H1 (cell line): Measurements from ENCODE around the gene ACTL10. TPM values are rescaled to one million over a fixed set of nuclear protein-coding genes. Genes with fewer than 3 reads are reported as not detected.
A peak's percentile ranks its signal among the peaks of the same experiment; 100 is the strongest.

Experiments
- ASH2L ChIP-seq: fragments of 200-600, 300-600 bp; sonication (generic); IDR thresholded peaks from one replicate; pipeline ENCODE4 v1.7.1; 2017; ENCODE audit warnings: low read length
- BACH1 ChIP-seq: IDR thresholded peaks from 2 replicates; pipeline ENCODE4 v1.6.1; 2012; ENCODE audit warnings: low read length, improper control_type of control experiment
- CEBPB ChIP-seq: IDR thresholded peaks from 2 replicates; pipeline ENCODE4 v1.6.1; 2012; ENCODE audit warnings: low read depth, low read length
- CREB1 ChIP-seq: IDR thresholded peaks from 2 replicates; pipeline ENCODE4 v1.6.1; 2012; ENCODE audit warnings: inconsistent platforms
- EZH2 ChIP-seq: fragments of 200-600 bp; sonication (generic); IDR thresholded peaks from 2 replicates; pipeline ENCODE4 v1.7.1; 2012; ENCODE audit warnings: low read depth, mild to moderate bottlenecking, moderate library complexity, low read length, inconsistent platforms; ENCODE audit not compliant: severe bottlenecking
- KDM4A ChIP-seq: IDR thresholded peaks from one replicate; pipeline ENCODE4 v1.7.1; 2012; ENCODE audit warnings: low read depth, mild to moderate bottlenecking, moderate library complexity, low read length, inconsistent platforms; ENCODE audit not compliant: severe bottlenecking
- NANOG ChIP-seq: IDR thresholded peaks from 2 replicates; pipeline ENCODE4 v1.6.1; 2011; ENCODE audit warnings: low read length, low read depth, mild to moderate bottlenecking, inconsistent platforms; ENCODE audit not compliant: insufficient read depth, poor library complexity, severe bottlenecking
- PHF8 ChIP-seq: fragments of 200-600 bp; sonication (generic); conservative IDR thresholded peaks from 2 replicates; pipeline ENCODE4 v1.7.1; 2012; ENCODE audit warnings: low read depth, mild to moderate bottlenecking, inconsistent platforms, low read length, moderate library complexity
- POLR2A ChIP-seq, 2 experiments: IDR thresholded peaks; 1 replicate in 1 of 2; 2 replicates in 1 of 2; pipeline ENCODE4 v1.6.1; 2011; ENCODE audit warnings: low read depth in 2 of 2, low read length in 2 of 2, mild to moderate bottlenecking in 2 of 2; ENCODE audit errors: control extremely low read depth in 1 of 2
- POLR2AphosphoS5 ChIP-seq: IDR thresholded peaks from 2 replicates; pipeline ENCODE4 v1.6.1; 2011; ENCODE audit warnings: low read depth, low read length
- SIN3A ChIP-seq, 2 experiments: IDR thresholded peaks in 1 of 2; conservative IDR thresholded peaks in 1 of 2; 2 replicates each; pipeline ENCODE4 v1.6.1; 2011 to 2012; ENCODE audit warnings: low read length in 2 of 2, improper control_type of control experiment in 1 of 2, low read depth in 1 of 2, mild to moderate bottlenecking in 1 of 2
- SP2 ChIP-seq: IDR thresholded peaks from 2 replicates; pipeline ENCODE4 v1.6.1; 2012; ENCODE audit warnings: mild to moderate bottlenecking, low read length, inconsistent platforms
- TAF1 ChIP-seq: IDR thresholded peaks from 2 replicates; pipeline ENCODE4 v1.6.1; 2011; ENCODE audit warnings: mild to moderate bottlenecking, low read depth, low read length
- TAF7 ChIP-seq: optimal IDR thresholded peaks from 2 replicates; pipeline ENCODE3; 2011; ENCODE audit warnings: low read depth, mild to moderate bottlenecking, inconsistent platforms, low read length, moderate library complexity, borderline replicate concordance
- TBP ChIP-seq: IDR thresholded peaks from 2 replicates; pipeline ENCODE4 v1.6.1; 2011; ENCODE audit warnings: low read depth, low read length, improper control_type of control experiment
- TCF12 ChIP-seq: IDR thresholded peaks from 2 replicates; pipeline ENCODE4 v1.6.1; 2011; ENCODE audit warnings: low read depth, mild to moderate bottlenecking, low read length
- ZNF274 ChIP-seq: IDR thresholded peaks from 2 replicates; pipeline ENCODE4 v1.7.0; 2012; ENCODE audit warnings: low read length, borderline replicate concordance; ENCODE audit errors: extremely low read depth
- polyA plus RNA-seq, 7 experiments: library from polyadenylated mRNA; depleted of rRNA in 3 of 7; stranded (reverse) in 5 of 7; unstranded in 2 of 7; fragments of >200 nt in 5 of 7; fragments of 200-250 nt in 2 of 7; gene quantifications; 1 replicate in 5 of 7; 2 replicates in 1 of 7; 4 replicates in 1 of 7; pipeline versions ENCODE4 v1.2.1 to v1.2.3, GENCODE V29; 2011 to 2013; ENCODE audit warnings: missing spikeins in 2 of 7, mixed read lengths in 2 of 7
- total RNA-seq: library from RNA; stranded (reverse); fragmentation: NEBNext Ultra II Directional; extraction: Animal tissue kit (Norgen Biotek cat#: 25700); gene quantifications from 2 replicates; pipeline ENCODE4 v1.2.1, GENCODE V29; 2021
- TF ChIP-seq, protein P1 (sequence below): IDR thresholded peaks from 2 replicates; pipeline ENCODE4 v1.6.1; 2011; ENCODE audit warnings: low read depth, mild to moderate bottlenecking, low read length; ENCODE audit not compliant: insufficient read depth
- TF ChIP-seq, protein P2 (sequence below): IDR thresholded peaks from 2 replicates; pipeline ENCODE4 v1.6.1; 2012; ENCODE audit warnings: inconsistent platforms
- TF ChIP-seq, protein P3 (sequence below): IDR thresholded peaks from 2 replicates; pipeline ENCODE4 v1.6.1; 2012; ENCODE audit warnings: inconsistent platforms
- TF ChIP-seq, protein P4 (sequence below): IDR thresholded peaks from 2 replicates; pipeline ENCODE4 v1.6.1; 2011; ENCODE audit warnings: low read length, improper control_type of control experiment

The ACTL10 gene
- total and polyA plus RNA-seq, 2 of the 8 experiments (the other 6 are each of a cell fraction or from before 2014, with no cell fraction given), result 0.26 TPM; not detected in 1

DNA sequence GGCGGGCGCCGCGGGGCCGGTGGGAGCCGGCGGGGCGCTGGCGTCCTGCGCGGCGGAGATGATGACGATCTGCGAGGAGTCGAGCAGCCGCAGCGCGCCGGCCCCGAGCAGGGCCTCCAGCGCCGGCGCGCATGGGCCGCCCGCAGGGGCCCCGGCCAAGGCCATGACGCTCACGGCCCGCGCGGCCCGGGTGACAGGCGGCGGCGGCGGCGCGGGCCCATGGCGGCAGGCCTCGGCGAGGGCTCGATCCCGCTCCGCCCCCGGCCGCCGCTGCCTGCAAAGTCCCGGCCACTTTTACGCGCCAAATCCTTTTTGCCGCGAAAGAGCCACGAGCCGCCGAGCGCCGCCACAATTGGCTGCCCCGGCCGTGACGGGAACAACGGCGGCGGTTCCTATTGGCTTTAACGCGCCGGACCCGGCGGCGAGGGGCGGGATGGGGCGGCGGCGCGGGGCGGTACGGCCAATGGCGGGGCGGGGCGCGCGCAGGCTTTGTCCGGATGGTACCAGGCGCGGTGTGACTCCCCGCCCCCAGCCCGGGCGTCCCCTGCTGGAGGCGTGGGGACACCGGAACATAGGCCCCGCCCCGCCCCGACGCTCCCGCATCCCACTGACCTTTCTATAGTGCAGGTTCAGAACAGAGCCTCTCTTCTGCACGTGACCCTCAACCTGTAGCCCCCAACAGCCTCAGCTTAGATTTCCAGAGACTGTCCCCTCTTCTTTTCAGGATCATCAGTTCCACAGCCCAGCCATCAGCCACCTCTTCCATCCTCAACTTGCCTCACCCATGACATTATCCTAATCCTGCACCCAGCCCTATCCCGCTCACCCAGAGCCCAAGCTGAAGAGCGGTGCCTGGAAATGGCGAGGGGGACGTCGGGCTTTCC lies 19.6 kb downstream of the ACTL10 start, which contains the start of gene E2F1 (continued):
- TF ChIP-seq POLR2AphosphoS5 (0 out of 2 replicates have a peak, but pooled peaks have one; percentile 49), TAF1 (peak; percentile 88), CEBPB (no peak), ZNF274 (no peak), BACH1 (no peak), TAF7 (peak; percentile 70), TCF12 (no peak), POLR2A (IDR thresholded peaks at IDR 0.05; ENCODE audit: control extremely low read depth in 1 of 2, low read depth in 2 of 2, low read length in 2 of 2) (peak; percentile 60 to 69), PHF8 (peak; percentile 48; the same call in 1 of the 2 replicates), KDM4A (peak; percentile 34), SIN3A (conservative IDR thresholded peaks at IDR 0.05 in 1 of 2, IDR thresholded peaks at IDR 0.05 in 1 of 2; ENCODE audit: low read depth in 1 of 2, low read length in 2 of 2) (no peak), ASH2L (peak; percentile 14), CREB1 (peak; percentile 58; the same call in 1 of the 2 replicates), EZH2 (no peak), TBP (peak; percentile 82), NANOG (no peak), SP2 (peak; percentile 21; the same call in 1 of the 2 replicates)
- TF ChIP-seq, protein P1, sequence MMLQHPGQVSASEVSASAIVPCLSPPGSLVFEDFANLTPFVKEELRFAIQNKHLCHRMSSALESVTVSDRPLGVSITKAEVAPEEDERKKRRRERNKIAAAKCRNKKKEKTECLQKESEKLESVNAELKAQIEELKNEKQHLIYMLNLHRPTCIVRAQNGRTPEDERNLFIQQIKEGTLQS, result no peak
- TF ChIP-seq, protein P2, sequence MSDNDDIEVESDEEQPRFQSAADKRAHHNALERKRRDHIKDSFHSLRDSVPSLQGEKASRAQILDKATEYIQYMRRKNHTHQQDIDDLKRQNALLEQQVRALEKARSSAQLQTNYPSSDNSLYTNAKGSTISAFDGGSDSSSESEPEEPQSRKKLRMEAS, result peak; percentile 87
- TF ChIP-seq, protein P3, sequence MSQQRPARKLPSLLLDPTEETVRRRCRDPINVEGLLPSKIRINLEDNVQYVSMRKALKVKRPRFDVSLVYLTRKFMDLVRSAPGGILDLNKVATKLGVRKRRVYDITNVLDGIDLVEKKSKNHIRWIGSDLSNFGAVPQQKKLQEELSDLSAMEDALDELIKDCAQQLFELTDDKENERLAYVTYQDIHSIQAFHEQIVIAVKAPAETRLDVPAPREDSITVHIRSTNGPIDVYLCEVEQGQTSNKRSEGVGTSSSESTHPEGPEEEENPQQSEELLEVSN, result peak; percentile 94
- TF ChIP-seq, protein P4, sequence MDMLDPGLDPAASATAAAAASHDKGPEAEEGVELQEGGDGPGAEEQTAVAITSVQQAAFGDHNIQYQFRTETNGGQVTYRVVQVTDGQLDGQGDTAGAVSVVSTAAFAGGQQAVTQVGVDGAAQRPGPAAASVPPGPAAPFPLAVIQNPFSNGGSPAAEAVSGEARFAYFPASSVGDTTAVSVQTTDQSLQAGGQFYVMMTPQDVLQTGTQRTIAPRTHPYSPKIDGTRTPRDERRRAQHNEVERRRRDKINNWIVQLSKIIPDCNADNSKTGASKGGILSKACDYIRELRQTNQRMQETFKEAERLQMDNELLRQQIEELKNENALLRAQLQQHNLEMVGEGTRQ, result peak; percentile 60
